SK-N-MC (cell line): ENCODE measurements around the gene CCDC88B.

ENCODE experiments used
- EZH2 ChIP-seq: fragments of 200-600 bp; sonication (generic); IDR thresholded peaks from one replicate; pipeline ENCODE4 v1.6.1; 2017; ENCODE audit warnings: antibody characterized with exemption
- POLR2AphosphoS5 ChIP-seq: IDR thresholded peaks from 2 replicates; pipeline ENCODE4 v1.6.1; 2012; ENCODE audit warnings: mild to moderate bottlenecking, low read depth, low read length, borderline replicate concordance

- no peak for TF ChIP-seq POLR2AphosphoS5
- TF ChIP-seq EZH2 = no peak
These were observed 9.0 kb downstream of the CCDC88B start for GRCh38 chr11:64349025-64349387.
